ENCODE data around the gene ANKMY1.

The ANKMY1 gene

GRCh38 chr2:240447934-240448333 lies 109.9 kb downstream of the ANKMY1 start:
- no peak for DNase-seq (ENCODE audit: low spot score)

- DNase-seq (ENCODE audit: low spot score) = no peak
Measured at GRCh38 chr2:240447331-240447730, 110.5 kb downstream of the ANKMY1 start.

- no peak for DNase-seq (ENCODE audit: low spot score)
Measured at GRCh38 chr2:240446664-240447175, 111.1 kb downstream of the ANKMY1 start.

- no peak for DNase-seq (ENCODE audit: low spot score)
Measured at GRCh38 chr2:240445961-240446663, 111.7 kb downstream of the ANKMY1 start.

DNA sequence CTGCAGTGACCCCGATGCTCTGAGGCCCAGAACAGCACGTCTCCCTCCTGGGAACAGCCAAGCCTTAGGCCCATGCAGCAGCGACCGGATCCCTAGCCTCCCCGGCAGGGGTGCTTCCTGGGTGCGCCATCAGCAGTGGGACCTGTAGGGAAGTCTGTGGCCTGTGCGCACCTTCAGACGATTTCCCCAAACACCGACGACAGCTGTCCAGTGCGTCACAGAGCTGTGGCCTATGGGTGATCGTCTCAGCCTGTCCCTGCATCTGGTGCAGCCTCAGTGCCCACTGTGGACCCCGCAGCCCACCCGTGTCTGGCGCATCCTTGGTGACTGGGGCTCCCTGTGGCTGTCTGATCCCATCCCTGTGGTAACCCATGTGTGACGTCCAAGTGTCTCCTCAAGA lies 113.3 kb downstream of the ANKMY1 start:
- DNase-seq (ENCODE audit: low spot score) = no peak

DNA sequence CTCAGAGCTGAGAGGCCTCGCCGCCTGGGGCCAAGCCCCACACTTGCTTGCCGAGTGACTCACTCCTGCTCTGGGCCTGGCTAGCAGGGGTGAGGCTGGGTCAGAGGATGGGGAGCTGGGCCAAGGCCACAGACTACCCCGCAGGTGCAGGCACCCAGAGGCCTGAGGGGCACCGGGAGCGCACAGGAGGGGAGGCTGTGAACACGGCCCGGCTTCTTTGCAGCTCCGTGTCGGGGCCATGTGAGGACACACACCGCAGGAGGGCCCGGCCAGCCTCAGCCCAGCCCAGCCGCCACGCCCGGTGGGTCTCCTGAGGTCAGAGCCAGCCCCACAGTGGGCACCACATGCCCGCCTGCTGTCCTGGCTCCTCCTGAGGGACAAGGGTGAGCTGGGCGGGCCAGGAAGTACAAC lies 113.9 kb downstream of the ANKMY1 start:
- no peak for DNase-seq (ENCODE audit: low spot score)

DNA sequence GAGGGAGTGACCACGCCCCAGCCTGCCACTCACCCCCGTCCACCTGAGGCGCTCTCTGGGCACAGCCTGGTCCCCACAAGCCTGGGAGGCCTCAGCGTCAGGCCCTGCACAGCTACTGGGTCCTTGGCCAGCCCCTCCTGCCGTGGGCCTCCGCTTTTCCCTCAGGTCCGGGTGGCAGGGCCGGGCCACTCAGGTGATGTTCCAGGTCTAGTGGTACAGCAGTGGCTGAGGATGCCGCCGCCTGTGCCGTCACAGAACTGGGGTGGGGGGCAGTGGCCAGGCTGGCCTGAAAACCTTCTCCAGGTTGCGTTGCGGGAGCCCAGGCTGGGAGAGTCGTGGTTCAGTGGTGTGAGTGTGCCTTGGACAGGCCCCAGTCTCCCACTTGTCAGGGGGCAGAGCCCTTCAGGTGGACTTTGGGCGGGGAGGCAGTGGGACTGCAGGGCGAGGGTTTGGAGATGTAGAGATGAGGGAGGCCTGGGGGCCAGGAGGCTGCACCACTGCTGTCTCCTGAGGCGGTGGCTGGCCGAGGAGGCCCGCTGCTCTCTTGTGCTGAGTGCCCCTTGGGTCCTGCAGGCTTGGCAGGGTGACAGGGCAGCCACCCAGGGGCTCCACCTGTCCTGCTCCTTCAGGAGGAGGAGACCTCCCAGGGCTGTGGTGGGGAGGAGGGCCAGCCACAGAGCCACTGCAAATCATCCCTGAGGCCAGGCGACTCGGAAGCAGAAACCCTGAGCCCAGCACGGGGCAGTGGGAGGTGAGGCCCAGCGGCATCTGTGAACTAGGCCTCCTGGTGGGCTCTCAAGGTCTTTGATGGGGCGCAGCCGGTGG lies 114.7 kb downstream of the ANKMY1 start:
- DNase-seq (ENCODE audit: low spot score) = no peak

GRCh38 chr2:240441993-240442411 lies 115.8 kb downstream of the ANKMY1 start:
- DNase-seq (ENCODE audit: low spot score) = no peak

GRCh38 chr2:240441326-240441992 lies 116.3 kb downstream of the ANKMY1 start:
- no peak for DNase-seq (ENCODE audit: low spot score)

DNA sequence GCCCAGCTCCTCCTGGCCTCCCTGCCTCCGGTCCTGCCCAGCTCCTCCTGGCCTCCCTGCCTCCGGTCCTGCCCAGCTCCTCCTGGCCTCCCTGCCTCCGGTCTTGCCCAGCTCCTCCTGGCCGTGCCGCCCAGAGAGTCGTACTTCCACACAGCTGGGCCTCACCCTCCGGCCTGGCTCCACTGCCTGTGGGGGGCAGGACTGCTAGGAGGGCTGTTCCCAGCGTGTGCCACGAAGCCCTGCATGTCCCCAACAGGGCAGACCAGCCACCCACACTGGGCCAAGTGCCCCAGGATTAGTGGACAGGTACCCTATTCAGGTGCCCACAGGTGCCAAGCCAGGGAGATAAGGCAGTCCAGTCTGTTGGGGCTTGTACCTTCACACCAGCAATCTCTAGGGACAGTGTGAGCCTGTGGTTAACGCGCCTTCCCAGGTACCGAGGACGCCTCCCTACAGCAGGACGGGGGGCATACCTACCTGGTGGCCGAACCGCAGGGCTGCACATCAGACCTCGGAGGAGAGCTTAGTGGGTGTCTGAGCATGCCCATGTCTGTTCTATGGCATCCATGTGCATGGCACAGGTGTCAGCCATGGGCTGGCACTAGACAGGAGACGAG lies 117.0 kb downstream of the ANKMY1 start:
- DNase-seq (ENCODE audit: low spot score) = no peak

- DNase-seq (ENCODE audit: low spot score) = no peak
Measured at GRCh38 chr2:240440251-240440650, 117.5 kb downstream of the ANKMY1 start.

GRCh38 chr2:240439698-240440151 lies 118.1 kb downstream of the ANKMY1 start:
- DNase-seq (ENCODE audit: low spot score) = no peak

- DNase-seq (ENCODE audit: low spot score) = no peak
Measured at GRCh38 chr2:240438810-240439697, 118.7 kb downstream of the ANKMY1 start.

DNA sequence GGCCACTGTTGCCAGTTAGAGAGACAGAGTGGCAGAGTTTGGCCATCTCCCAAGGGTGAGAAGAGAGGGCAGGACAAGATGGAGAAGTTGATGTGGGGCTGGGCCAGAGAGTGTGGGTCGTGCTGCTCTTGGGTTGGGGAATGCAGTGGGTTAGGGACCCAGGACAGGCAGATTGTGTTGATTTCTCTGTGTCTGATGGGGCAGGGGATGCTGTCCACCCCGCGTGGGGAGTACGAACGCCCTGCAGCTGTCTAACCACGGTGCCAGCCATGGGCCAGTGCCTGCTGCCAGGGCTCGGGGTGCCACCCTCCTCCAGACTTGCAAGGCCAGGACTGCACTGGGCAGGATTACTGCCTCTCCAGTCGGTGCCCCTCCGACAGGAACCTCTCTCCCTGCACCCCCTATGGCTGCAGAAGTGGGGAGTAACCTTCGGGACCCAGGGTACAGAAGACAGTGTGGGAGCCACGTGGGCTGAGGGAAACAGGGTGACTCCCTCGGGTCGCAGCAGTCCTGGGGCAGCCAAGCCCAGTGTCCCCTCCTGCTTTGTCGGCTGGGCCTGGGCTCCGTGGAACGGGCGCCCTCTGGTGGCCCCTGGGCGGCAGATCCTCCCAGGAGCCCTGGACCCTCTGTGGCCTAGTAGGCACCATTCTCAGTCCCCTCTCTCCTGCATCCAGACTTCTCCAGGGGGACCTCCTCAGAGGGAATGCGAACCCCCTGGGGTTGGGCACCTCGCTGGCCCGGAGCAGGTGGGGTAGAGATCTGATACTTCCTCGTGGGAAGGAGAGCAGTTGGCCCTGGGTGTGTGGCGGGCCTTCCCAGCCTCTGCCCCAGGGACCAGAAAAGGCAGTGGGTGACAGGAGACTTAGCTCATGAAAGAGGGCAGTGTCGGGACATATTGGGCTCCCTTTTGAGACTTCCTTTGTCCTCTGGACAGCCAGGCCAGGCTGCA lies 119.7 kb downstream of the ANKMY1 start:
- peak; percentile 62 for DNase-seq (ENCODE audit: low spot score)

DNA sequence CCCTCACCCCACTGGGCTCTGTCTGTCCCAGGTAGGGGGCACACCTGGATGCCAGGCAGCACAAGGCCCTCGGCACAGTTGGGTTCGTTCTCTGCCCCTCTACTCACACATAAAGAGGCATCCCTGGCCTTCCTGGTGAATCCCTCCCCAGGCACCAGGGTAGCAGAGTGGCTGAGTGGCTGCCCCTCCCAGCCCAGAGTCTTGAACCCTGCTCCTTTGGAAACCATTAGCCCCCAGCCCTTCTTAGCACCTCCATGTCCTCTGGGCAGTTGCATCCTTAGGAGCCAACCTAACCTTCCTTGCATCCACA lies 120.3 kb downstream of the ANKMY1 start:
- no peak for DNase-seq (ENCODE audit: low spot score)

- no peak for DNase-seq (ENCODE audit: low spot score)
Measured at GRCh38 chr2:240436683-240437550, 120.9 kb downstream of the ANKMY1 start.

DNA sequence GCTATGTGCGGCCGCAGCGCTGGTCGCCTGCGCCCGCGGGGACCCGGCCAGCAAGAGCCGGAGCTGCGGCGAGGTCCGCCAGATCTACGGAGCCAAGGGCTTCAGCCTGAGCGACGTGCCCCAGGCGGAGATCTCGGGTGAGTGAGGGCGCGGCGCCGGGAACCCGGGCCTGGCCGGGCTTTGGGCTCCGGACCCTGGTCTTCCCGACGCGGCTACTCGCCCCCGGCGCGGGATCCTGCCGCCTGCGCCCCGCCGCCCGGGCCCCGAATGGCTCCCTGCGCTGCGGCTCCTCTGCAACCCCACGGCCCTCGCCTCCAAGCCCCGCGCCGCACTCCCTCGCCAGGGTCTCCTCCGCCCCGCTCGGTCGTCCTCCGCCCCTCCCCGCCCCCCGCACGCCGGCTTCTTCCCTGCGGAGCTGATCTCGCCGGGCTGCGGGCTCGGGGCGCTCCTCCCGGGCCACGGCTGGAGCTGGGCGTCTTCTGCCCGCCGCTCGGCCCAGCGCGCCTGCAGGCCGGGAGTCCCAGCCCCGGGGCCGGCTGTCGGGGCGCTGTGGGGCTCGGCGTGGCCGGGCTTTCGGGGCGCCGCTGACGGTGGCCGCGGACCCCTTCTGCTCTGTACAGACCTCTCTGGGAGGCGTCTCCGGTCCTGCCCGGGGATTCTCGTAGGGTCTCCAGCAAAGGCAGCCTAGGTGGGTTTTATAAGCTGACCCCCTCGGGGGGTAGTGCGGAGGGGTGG lies 121.7 kb downstream of the ANKMY1 start:
- no peak for DNase-seq (ENCODE audit: low spot score)

DNA sequence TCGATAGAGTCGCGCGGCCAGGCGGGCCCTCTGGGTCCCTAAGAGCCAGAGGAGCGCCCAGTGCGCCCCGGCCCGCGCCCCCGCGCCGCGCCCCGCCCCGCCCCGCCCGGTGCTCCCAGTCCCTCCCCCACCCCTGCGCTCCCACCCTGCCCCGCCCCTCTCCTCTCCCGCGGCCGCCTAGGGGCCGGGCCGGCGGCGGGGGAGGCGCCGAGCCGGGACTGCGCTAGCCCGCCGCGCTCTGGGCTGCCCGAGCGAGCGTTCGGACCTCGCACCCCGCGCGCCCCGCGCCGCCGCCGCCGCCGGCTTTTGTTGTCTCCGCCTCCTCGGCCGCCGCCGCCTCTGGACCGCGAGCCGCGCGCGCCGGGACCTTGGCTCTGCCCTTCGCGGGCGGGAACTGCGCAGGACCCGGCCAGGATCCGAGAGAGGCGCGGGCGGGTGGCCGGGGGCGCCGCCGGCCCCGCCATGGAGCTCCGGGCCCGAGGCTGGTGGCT lies 122.3 kb downstream of the ANKMY1 start, which contains the start of gene GPC1:
Gene GPC1, plus strand, starts transcription at position 207 of the 491 bp plus-strand sequence. Its CDS starts 256 bp downstream, at position 463.
- peak; percentile 64 for DNase-seq (ENCODE audit: low spot score)

Data from NAMALWA (cell line).